GM12865 (cell line): Measurements from ENCODE around the gene HSF5.

Experiments used
- DNase-seq: peaks from one replicate; pipeline ENCODE4 v3.0.0; 2010; ENCODE audit warnings: low read depth
- H3K4me3 ChIP-seq: 2 replicates; pipeline ENCODE4 v1.5.1; 2011; ENCODE audit warnings: mild to moderate bottlenecking, low read depth, low read length, control low read depth
- CTCF ChIP-seq: IDR thresholded peaks from 2 replicates; pipeline ENCODE4 v1.5.1; 2011; ENCODE audit warnings: low read length, control low read depth, low read depth, inconsistent platforms; ENCODE audit not compliant: insufficient read depth; ENCODE audit errors: missing control alignments

Gene HSF5

DNA sequence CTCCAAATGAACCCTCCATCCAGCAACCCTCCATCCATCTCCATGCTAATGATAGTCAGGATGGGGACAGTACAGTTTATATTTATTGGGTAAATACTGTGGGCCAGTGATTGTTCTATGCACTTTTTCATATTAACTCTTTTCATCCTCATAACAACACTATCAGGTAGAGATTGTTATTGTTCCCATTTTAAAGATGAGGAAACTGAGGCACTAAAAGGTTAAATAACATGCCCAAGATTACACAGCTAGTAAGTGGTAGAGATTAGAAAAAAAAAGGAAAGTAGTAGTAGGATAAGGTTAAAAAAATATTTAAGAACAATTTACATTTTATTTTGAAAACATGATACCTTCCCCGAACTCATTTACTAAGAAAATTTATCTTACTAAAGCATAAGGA, 114.3 kb downstream of the HSF5 start:
- H3K4me3 ChIP-seq = no peak overlapping the region
- no peak for DNase-seq
- TF ChIP-seq CTCF = no peak

GRCh38 chr17:58373003-58373402, 115.2 kb downstream of the HSF5 start:
- DNase-seq = no peak
- TF ChIP-seq CTCF = no peak
- H3K4me3 ChIP-seq = no peak overlapping the region

- DNase-seq = no peak
- TF ChIP-seq CTCF = no peak
- no peak overlapping the region for H3K4me3 ChIP-seq
Observed at GRCh38 chr17:58371300-58371950, 116.8 kb downstream of the HSF5 start.

DNA sequence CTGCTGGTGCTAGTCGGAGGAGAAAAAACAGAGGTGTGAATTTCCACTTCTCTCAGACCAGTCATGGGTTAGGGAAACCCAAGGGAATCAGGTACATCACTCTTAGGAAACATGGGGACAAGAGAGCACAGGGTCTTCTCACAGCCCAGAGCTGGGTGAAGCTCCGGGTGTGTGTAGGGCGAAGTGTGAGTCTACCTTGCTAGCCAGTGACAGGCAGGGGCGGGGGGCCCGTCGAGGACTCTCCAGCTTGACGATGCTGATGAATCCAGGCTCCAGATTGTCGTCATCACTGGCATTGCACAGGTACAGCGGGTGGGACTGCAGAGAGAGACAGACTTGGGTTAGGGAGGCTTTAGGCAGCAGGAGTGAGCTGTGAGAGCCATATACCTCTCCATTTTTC, 117.5 kb downstream of the HSF5 start:
- no peak for DNase-seq
- no peak overlapping the region for H3K4me3 ChIP-seq

DNA sequence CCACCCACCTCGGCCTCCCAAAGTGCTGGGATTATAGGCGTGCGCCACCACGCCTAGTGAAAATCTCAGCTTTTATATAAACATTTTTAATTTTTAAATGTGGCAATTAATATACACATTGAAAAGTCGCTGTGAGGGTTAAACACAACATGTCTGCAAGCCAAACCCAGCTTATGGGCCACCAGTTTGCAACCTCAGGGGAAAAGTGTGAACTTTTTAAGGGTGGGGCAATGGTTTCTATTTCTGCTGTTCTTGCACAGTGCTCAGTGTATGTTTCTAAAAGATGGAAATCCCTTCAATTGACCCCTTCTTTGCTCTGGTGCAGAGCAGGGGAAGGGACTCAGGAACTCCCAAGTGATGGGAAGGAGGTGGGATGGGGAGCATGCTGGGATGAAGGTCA, 117.9 kb downstream of the HSF5 start:
- H3K4me3 ChIP-seq = no peak overlapping the region
- no peak for TF ChIP-seq CTCF
- no peak for DNase-seq

More for the DNA sequence above, 117.5 kb downstream of the HSF5 start:
- no peak for TF ChIP-seq CTCF
